Kidney (tissue), 14 donors: ENCODE results near the gene SYT9. TPM values are rescaled to one million over a fixed set of nuclear protein-coding genes. Genes with fewer than 3 reads are reported as not detected.

Experiments used
- DNase-seq, 5 donors: peaks; one replicate each; pipeline ENCODE4 v3.0.0-alpha.2; 2013 to 2020
- FAIRE-seq: peaks from 2 replicates; lab custom pipeline; 2012; peaks lifted over from hg19 to GRCh38; lab: Jason Lieb, UNC
- H3K27ac ChIP-seq, 2 donors: one replicate each; pipeline ENCODE4 v1.7.0; 2013; ENCODE audit warnings: low read depth in 2 of 2, low read length in 2 of 2, inconsistent platforms in 1 of 2
- H3K27me3 ChIP-seq: one replicate; pipeline ENCODE4 v1.7.1; 2013; ENCODE audit warnings: low read length, inconsistent platforms; ENCODE audit not compliant: control insufficient read depth, insufficient read depth
- H3K36me3 ChIP-seq, 3 donors: one replicate each; pipeline versions ENCODE4 v1.7.0 to v1.7.1; 2013; ENCODE audit warnings: low read length in 3 of 3, control low read depth in 1 of 3, inconsistent platforms in 1 of 3; ENCODE audit not compliant: insufficient read depth in 3 of 3, control insufficient read depth in 2 of 3
- H3K4me1 ChIP-seq, 3 donors: one replicate each; pipeline versions ENCODE4 v1.7.0 to v1.7.1; 2013; ENCODE audit warnings: low read length in 3 of 3, inconsistent platforms in 1 of 3, low read depth in 1 of 3; ENCODE audit not compliant: control insufficient read depth in 2 of 3, insufficient read depth in 2 of 3
- H3K4me3 ChIP-seq, 3 donors: one replicate each; pipeline versions ENCODE4 v1.7.0 to v1.8.1; 2013; ENCODE audit warnings: low read length in 3 of 3, control low read depth in 1 of 3, inconsistent platforms in 1 of 3
- H3K9ac ChIP-seq, 3 donors: one replicate each; pipeline versions ENCODE4 v1.7.0 to v1.7.1; 2013; ENCODE audit warnings: low read length in 3 of 3, control low read depth in 1 of 3, inconsistent platforms in 1 of 3
- H3K9me3 ChIP-seq, 3 donors: one replicate each; pipeline versions ENCODE4 v1.7.0 to v1.7.1; 2013; ENCODE audit warnings: low read length in 3 of 3, control low read depth in 1 of 3, inconsistent platforms in 1 of 3; ENCODE audit not compliant: control insufficient read depth in 2 of 3, insufficient read depth in 1 of 3
- intact Hi-C: fragments of 100-400 bp; cut with DNase I; formaldehyde crosslinking; loops from one replicate; pipeline ENCODE4 v1.11.1; 2022
- polyA plus RNA-seq: library from polyadenylated mRNA; stranded (reverse); fragments of 350-450 nt; fragmentation: Illumina TruSeq; extraction: RNeasy Lipid Tissue Mini Kit (QIAGEN cat#74804); gene quantifications from one replicate; pipeline ENCODE4 v1.2.3, GENCODE V29; 2014; ENCODE audit warnings: low read depth, low replicate concordance; ENCODE audit not compliant: insufficient read depth
- total RNA-seq: library from RNA; stranded (reverse); fragmentation: NEBNext Ultra II Directional; extraction: Animal tissue kit (Norgen Biotek cat#: 25700); gene quantifications from one replicate; pipeline ENCODE4 v1.2.1, GENCODE V29; 2021
- TF ChIP-seq, protein P1 (sequence below): IDR thresholded peaks from 3 replicates; pipeline ENCODE4 v1.5.1; 2012; ENCODE audit warnings: mild to moderate bottlenecking, moderate library complexity, borderline replicate concordance; ENCODE audit not compliant: insufficient read depth; ENCODE audit errors: extremely low read depth
- donor health status: control.
- donor health status: control.
- donor health status: control.
- donor health status: control.
- donor health status: control.
- donor health status: DM: yes; HTN: yes; CAD: no.
- donor health status: Normal renal cell carcinoma (clear cell type).

Gene SYT9
- total and polyA plus RNA-seq, 2 donors from 2014 or later = 1.5 to 2.7 TPM

DNA sequence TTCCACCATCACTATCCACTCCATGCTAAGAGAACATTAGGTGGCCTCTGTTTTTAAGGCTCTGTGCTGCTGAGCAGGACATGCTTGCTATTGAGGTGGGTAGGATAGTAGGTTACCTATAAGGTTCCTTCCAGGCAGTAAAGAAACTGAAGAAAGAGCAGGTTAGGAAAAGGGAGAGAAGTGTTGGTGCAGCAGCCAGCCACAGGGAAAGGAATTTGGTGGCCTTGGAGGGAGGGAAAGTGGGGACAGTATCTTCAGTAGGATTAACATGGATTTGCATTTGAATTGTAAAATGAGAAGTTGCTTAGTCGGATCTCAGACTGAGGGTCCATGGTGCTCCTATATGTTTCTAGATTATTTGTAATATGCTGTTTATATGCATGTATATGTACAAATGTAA lies 184.4 kb downstream of the SYT9 start:
- no peak overlapping the region for H3K4me3 ChIP-seq
- intact Hi-C loops = no loop called here
- no peak overlapping the region for H3K9ac ChIP-seq
- no peaks in the 10 kb centered on the region for H3K36me3 ChIP-seq
- no peaks in the 10 kb centered on the region for H3K27me3 ChIP-seq
- no peaks in the 10 kb centered on the region for H3K4me1 ChIP-seq
- no peak overlapping the region for H3K27ac ChIP-seq
- TF ChIP-seq, protein P1, sequence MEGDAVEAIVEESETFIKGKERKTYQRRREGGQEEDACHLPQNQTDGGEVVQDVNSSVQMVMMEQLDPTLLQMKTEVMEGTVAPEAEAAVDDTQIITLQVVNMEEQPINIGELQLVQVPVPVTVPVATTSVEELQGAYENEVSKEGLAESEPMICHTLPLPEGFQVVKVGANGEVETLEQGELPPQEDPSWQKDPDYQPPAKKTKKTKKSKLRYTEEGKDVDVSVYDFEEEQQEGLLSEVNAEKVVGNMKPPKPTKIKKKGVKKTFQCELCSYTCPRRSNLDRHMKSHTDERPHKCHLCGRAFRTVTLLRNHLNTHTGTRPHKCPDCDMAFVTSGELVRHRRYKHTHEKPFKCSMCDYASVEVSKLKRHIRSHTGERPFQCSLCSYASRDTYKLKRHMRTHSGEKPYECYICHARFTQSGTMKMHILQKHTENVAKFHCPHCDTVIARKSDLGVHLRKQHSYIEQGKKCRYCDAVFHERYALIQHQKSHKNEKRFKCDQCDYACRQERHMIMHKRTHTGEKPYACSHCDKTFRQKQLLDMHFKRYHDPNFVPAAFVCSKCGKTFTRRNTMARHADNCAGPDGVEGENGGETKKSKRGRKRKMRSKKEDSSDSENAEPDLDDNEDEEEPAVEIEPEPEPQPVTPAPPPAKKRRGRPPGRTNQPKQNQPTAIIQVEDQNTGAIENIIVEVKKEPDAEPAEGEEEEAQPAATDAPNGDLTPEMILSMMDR = no peak
- no peaks in the 10 kb centered on the region for H3K9me3 ChIP-seq
- DNase-seq = no peak
- FAIRE-seq = no peak

DNA sequence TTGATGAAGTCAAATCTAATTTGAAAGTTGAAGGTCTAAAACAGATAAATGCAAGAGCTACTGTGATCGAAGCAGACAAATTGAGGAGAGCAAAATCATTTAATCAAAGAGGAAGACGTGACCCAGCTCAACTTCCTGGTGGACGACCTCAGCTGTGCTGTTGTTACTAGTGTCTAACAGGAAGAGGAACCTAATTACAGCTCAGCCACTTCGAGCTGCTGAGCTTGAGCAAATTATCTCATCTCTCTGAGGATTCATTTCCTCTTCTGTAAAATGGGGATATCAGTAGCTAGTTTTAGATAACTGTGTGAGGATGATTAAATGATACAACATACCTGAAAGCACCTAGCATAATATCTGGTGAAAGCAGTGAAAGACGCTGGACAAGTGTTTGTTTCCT lies 185.0 kb downstream of the SYT9 start:
- H3K4me3 ChIP-seq = no peak overlapping the region
- no peak for FAIRE-seq

DNA sequence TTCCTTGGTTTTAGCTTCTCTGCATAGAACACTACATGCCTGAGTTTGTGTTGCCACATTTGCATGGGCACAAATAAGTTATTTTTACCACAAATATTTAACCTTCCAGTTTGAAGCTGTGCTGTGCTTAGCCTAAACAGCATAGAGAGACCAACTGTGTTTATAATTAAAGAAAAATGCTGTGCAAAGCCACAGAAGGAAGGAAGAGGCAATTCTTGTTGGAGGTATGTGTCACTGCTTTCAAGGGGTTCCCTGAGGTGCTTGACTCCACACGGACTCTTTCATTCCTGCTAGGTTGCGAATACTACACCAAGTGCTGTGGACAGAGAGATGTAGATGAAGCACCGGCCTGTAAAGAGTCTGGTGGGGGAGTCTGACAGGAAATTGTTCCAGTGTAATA lies 186.0 kb downstream of the SYT9 start:
- Histone ChIP-seq H3K4me3 (no peak overlapping the region), H3K36me3 (no peaks in the 10 kb centered on the region), H3K9ac (no peak overlapping the region), H3K4me1 (no peaks in the 10 kb centered on the region), H3K9me3 (no peaks in the 10 kb centered on the region), H3K27me3 (no peaks in the 10 kb centered on the region), H3K27ac (no peak overlapping the region)
- TF ChIP-seq, protein P1 = no peak
- no peak for FAIRE-seq
- no peak for DNase-seq
- intact Hi-C loops = no loop called here

More for the DNA sequence above, 185.0 kb downstream of the SYT9 start:
- Histone ChIP-seq H3K27ac (no peak overlapping the region), H3K27me3 (no peaks in the 10 kb centered on the region), H3K9me3 (no peaks in the 10 kb centered on the region), H3K36me3 (no peaks in the 10 kb centered on the region), H3K4me1 (no peaks in the 10 kb centered on the region), H3K9ac (no peak overlapping the region)
- intact Hi-C loops = no loop called here
- DNase-seq = no peak
- TF ChIP-seq, protein P1 = no peak

DNA sequence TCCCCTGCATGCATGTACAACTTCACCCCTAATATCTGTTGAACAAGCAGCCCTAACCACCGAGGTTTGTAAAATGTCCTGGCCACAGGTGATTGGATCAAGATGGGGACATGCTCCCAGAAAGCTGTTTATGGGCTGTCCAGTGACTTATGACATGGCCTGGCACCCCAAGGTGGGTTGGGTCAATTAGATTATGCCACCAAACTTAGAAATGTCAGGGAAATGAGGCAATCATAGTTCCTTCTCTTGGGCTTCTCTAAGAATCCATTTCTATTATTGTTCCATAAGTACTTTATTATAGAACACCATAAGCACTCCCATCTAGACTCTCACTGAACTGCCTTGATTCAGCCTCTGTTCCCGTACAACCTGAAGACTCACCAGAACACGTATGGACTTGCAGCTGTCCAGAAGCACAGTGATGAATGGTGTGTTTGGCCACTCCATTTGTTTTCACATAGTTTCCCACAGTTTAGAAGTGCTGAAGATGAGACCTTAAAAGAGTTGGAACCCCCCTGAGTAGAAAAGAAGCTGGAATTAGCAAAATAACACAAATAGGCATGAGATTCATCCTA lies 188.1 kb downstream of the SYT9 start:
- TF ChIP-seq, protein P1 = no peak
- H3K27ac ChIP-seq = no peak overlapping the region
- H3K4me1 ChIP-seq = no peaks in the 10 kb centered on the region
- H3K9me3 ChIP-seq = no peaks in the 10 kb centered on the region
- no peaks in the 10 kb centered on the region for H3K36me3 ChIP-seq
- H3K9ac ChIP-seq = no peak overlapping the region
- no peaks in the 10 kb centered on the region for H3K27me3 ChIP-seq
- DNase-seq = no peak
- no peak for FAIRE-seq
- intact Hi-C loops = no loop called here
- H3K4me3 ChIP-seq = no peak overlapping the region
